ENCODE data around the gene HOXC11. TPM values are rescaled to one million over a fixed set of nuclear protein-coding genes. Genes with fewer than 3 reads are reported as not detected.

Gene HOXC11
- total RNA-seq, 6 experiments from 2014 or later: 0.09 to 2.2 (median 1.8) TPM

DNA sequence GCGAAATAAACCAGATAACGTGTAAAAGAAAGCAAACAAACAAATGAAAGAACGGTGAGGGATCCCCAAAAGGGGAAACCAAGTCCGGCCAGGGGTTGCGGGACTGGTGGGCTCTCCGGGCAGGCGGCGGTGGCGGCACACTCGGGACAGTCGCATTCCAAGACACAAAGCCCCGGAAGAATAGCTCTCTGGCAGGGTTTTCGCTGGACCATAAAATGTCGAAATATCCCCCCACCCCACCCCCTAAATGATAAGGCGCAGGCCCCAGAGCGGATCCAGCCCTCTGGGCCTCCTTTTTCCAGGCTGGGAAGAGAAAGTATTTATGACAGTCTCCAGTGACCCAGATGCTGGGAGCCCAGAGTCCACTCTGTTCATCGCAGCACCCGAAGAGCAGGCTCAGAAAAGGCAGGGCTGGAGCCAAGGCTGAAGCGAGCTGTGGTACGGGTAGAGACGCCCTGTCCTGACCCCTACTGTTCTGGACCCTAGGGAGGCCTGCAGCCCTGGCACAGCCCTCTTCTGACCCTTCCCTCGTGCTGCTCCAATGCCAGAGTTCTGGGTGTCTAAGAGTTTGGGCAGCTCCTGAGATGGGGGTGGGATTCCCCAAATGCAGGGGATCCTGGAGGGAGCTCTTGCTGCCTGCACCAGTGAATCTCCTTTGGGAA is 33.8 kb downstream of the HOXC11 start:
- TF ChIP-seq, protein P1, sequence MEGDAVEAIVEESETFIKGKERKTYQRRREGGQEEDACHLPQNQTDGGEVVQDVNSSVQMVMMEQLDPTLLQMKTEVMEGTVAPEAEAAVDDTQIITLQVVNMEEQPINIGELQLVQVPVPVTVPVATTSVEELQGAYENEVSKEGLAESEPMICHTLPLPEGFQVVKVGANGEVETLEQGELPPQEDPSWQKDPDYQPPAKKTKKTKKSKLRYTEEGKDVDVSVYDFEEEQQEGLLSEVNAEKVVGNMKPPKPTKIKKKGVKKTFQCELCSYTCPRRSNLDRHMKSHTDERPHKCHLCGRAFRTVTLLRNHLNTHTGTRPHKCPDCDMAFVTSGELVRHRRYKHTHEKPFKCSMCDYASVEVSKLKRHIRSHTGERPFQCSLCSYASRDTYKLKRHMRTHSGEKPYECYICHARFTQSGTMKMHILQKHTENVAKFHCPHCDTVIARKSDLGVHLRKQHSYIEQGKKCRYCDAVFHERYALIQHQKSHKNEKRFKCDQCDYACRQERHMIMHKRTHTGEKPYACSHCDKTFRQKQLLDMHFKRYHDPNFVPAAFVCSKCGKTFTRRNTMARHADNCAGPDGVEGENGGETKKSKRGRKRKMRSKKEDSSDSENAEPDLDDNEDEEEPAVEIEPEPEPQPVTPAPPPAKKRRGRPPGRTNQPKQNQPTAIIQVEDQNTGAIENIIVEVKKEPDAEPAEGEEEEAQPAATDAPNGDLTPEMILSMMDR (IDR thresholded peaks at IDR 0.05): no peak
- no peak overlapping the region for H3K4me3 Mint-ChIP-seq
- no peak for DNase-seq
- no peaks in the 10 kb centered on the region for H3K9me3 Mint-ChIP-seq
- no peaks in the 10 kb centered on the region for H3K36me3 Mint-ChIP-seq (ENCODE audit: low read depth)
- peaks cover 74% of the 10 kb centered on the region for H3K27me3 Mint-ChIP-seq (ENCODE audit: insufficient read depth)
- H3K27ac Mint-ChIP-seq: no peak overlapping the region
- peaks cover 15% of the 10 kb centered on the region for H3K4me1 Mint-ChIP-seq (ENCODE audit: low read depth)

DNA sequence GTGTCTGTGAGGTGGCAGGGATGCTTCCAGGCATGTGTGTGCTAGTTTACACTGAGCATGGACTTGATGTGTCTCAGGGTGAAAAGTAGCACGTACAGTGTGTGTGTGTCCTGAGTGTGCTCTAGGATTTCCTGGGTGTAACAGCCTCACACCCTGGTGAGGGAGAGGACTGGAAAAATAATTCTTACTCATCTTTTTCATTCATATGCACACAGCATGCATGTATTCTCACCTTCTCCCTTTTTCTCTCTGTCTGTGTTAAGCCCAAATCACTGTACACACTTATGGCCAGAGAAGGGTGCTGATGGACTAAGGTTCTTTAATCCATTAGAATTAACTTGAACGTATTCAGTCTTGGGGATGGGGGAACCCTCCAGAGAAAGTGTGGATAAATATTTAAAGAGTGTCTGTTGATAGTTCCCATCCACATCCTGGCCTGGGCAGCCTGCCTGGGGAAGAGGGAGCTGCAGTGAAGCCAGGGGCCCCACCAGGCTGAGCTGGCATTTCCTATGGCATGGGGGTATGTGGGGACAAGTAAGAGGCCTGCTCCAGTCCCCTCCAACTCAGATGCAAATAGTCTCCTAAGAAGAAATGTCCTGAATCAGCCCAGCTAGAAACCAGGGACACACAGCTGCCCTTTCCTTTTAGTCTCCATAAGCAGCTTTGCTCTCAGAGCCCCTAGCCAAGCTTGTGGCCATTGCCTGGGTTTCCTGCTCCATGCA is 34.8 kb downstream of the HOXC11 start:
- no peak for DNase-seq
- no peaks in the 10 kb centered on the region for H3K36me3 Mint-ChIP-seq (ENCODE audit: low read depth)

DNA sequence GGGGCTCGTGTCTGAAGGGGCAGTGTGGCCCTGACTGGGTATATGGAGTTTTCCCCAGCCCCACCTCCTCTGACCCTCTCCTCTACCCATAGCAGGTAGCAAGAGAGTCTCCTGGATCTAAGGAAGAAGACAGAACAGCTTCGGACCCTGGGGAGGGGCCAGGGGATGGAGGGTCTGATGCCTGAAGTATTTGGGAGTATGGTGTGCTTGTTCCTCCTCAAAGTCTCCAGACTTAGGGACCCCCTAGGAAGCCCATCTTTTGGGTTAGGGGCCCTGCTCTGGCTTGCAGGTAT is 35.3 kb downstream of the HOXC11 start:
- Mint-ChIP-seq H3K4me1 (ENCODE audit: low read depth) (peaks cover 16% of the 10 kb centered on the region), H3K9me3 (no peaks in the 10 kb centered on the region), H3K4me3 (no peak overlapping the region), H3K27me3 (ENCODE audit: insufficient read depth) (peaks cover 68% of the 10 kb centered on the region), H3K27ac (no peak overlapping the region), H3K36me3 (ENCODE audit: low read depth) (no peaks in the 10 kb centered on the region)
- TF ChIP-seq, protein P1 (IDR thresholded peaks at IDR 0.05): no peak
- no peak for DNase-seq

More for the DNA sequence above, 34.8 kb downstream of the HOXC11 start:
- H3K4me3 Mint-ChIP-seq: no peak overlapping the region
- no peak overlapping the region for H3K27ac Mint-ChIP-seq
- H3K4me1 Mint-ChIP-seq (ENCODE audit: low read depth): peaks cover 16% of the 10 kb centered on the region
- TF ChIP-seq, protein P1 (IDR thresholded peaks at IDR 0.05): no peak
- no peaks in the 10 kb centered on the region for H3K9me3 Mint-ChIP-seq
- peaks cover 67% of the 10 kb centered on the region for H3K27me3 Mint-ChIP-seq (ENCODE audit: insufficient read depth)

DNA sequence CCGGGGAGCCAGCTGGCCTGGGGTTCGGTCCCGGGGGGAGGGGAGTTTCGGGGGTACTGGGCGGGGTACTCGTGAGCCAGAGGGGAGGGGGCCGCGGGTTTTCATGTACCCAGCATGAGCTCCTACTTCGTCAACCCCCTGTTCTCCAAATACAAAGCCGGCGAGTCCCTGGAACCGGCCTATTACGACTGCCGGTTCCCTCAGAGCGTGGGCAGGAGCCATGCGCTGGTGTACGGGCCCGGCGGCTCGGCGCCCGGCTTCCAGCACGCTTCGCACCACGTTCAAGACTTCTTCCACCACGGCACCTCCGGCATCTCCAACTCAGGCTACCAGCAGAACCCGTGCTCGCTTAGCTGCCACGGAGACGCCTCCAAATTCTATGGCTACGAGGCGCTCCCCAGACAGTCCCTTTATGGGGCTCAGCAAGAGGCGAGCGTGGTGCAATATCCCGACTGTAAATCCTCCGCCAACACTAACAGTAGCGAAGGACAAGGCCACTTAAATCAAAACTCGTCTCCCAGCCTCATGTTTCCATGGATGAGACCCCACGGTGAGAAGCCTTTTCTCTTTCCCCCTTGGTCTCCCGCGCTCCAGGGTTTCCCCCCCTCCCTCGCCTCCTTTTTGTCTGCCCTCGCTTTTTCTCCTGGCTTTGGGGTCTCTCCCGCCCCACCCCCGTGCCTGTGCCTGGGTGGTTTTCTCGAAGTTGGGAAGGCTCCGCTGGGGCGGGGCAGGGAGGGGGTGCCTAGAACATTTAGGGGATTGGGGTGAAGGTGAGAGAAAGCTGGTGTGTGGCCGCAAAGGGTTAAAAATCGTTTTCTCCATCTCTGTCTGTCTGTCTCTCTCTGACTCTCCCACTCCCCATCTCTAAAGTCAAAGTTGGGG is 36.5 kb downstream of the HOXC11 start:
- H3K27me3 Mint-ChIP-seq (ENCODE audit: insufficient read depth): peaks cover 72% of the 10 kb centered on the region
- TF ChIP-seq, protein P1 (IDR thresholded peaks at IDR 0.05): no peak
- no peaks in the 10 kb centered on the region for H3K9me3 Mint-ChIP-seq
- peaks cover 22% of the 10 kb centered on the region for H3K4me1 Mint-ChIP-seq (ENCODE audit: low read depth)
- H3K36me3 Mint-ChIP-seq (ENCODE audit: low read depth): no peaks in the 10 kb centered on the region
- no peak overlapping the region for H3K27ac Mint-ChIP-seq
- H3K4me3 Mint-ChIP-seq: no peak overlapping the region
- no peak for DNase-seq

DNA sequence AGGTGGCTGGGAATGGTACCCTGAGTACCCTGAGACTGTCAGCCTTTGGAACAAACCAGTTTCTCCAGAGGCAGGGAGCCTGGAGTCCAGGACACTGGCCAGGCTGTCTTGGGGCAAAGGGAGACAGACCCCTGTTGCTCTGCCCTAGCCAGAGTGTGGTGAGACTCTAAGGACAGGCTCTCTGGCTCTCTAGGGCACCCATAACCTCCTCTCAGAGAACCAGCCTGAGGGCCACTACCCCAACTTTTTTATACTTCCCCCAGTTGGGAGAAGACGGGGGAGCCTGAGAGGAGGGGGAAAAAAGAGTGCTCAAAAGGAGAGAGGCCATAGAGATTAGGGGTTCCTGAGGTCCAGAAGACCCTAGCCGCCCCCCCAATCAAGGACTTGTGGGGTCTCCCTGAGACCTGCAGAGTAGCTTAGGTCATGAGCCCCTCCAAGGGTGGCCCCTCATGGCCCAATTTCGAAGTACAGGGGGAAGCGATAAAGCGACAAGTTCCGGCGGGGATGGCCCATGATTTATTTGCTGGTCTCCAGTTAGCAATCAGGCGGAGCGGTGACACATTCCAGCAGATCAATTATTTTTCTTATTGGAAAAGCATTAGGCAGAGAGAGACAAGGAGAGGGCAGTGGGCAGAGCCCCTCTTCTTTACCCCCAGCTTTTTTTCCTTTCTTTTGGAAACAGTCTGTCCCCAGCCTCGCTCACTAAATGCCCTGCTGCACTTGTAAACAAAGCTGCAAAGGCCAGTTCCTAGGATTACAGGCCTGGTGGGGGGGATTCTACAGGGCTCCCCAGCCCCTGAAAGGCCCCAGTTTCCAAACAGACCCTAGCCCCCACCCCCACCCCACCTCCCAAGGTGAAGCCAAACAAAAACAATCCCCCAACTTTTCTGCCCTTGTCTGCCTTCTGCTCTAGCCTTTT is 37.4 kb downstream of the HOXC11 start:
- no peak for DNase-seq
- no peak overlapping the region for H3K27ac Mint-ChIP-seq
- no peaks in the 10 kb centered on the region for H3K9me3 Mint-ChIP-seq
- TF ChIP-seq, protein P1 (IDR thresholded peaks at IDR 0.05): no peak
- H3K4me3 Mint-ChIP-seq: no peak overlapping the region
- no peaks in the 10 kb centered on the region for H3K36me3 Mint-ChIP-seq (ENCODE audit: low read depth)
- peaks cover 76% of the 10 kb centered on the region for H3K27me3 Mint-ChIP-seq (ENCODE audit: insufficient read depth)
- peaks cover 22% of the 10 kb centered on the region for H3K4me1 Mint-ChIP-seq (ENCODE audit: low read depth)

Measured in HFFc6 (cell line).